PFSK-1 (cell line): ENCODE measurements around the gene CACNA1C.

Source experiments
- POLR2AphosphoS5 ChIP-seq: IDR thresholded peaks from 2 replicates; pipeline ENCODE4 v1.6.1; 2012; ENCODE audit warnings: low read depth, mild to moderate bottlenecking, control low read depth, low read length, moderate library complexity
- SIN3A ChIP-seq: IDR thresholded peaks from 2 replicates; pipeline ENCODE4 v1.6.1; 2012; ENCODE audit warnings: mild to moderate bottlenecking, low read length, moderate library complexity, borderline replicate concordance; ENCODE audit not compliant: insufficient read depth

DNA sequence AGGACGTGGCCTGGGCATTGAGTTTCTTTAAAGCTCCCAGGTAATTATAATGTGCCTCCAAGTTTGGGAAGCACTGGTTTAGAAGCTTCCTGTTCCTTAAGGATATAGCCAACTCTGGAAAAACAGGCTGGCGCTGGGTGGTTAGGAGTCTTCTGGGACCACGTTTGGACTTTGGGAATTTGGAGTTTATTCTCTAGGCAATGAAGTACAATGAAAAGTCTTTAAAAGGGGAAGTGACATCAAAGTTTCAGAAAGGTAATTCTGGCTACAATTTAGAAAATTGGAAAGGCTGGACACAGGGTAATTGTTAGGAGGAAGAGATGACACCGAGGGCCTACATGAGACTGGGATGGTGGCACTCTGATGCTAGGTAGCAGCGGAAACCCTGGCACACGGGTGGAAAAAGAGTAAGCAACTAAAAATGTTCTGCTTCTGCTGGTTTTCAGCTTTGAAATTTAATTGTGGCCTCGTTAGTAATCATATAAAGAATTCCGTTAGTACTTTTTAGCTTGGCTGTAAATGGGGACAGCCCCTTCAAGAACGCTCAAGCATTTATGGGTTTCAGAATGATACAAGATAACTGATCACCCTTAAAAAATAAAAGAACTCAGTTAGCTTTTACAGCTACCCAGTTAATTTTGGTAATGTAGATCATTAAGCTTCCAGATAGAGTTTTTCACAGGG, 35.8 kb upstream of the CACNA1C start:
- no peak for TF ChIP-seq POLR2AphosphoS5
- TF ChIP-seq SIN3A: no peak
